K562 (cell line): ENCODE measurements around the gene MRPL10. TPM values are rescaled to one million over a fixed set of nuclear protein-coding genes. Genes with fewer than 3 reads are reported as not detected.

Source experiments
- E2F1 ChIP-seq: sonication (generic); formaldehyde crosslinking; IDR thresholded peaks from 2 replicates; pipeline ENCODE4 v1.8.1; 2023; ENCODE audit warnings: mild to moderate bottlenecking, missing genetic modification reagents, moderate library complexity
- MGA ChIP-seq: fragments of 450-650 bp; IDR thresholded peaks from 2 replicates; pipeline ENCODE4 v1.6.1; 2016; ENCODE audit warnings: mild to moderate bottlenecking, moderate library complexity
- NCOA1 ChIP-seq: fragments of 450-650 bp; IDR thresholded peaks from 2 replicates; pipeline ENCODE4 v1.6.1; 2016; ENCODE audit warnings: low read depth
- PTBP1 ChIP-seq: fragments of 200-400 bp; formaldehyde crosslinking; IDR thresholded peaks from 2 replicates; pipeline ENCODE4 v1.6.1; 2017; ENCODE audit warnings: low read depth, low read length
- SREBF1 ChIP-seq: fragments of 150-350 bp; IDR thresholded peaks from 2 replicates; pipeline ENCODE4 v1.6.1; 2014; ENCODE audit warnings: antibody characterized with exemption, low read depth, low read length, borderline replicate concordance
- TRIM24 ChIP-seq, 2 experiments: fragments of 450-650 bp; IDR thresholded peaks; 2 replicates each; pipeline ENCODE4 v1.6.1; 2016
- ZBTB26 ChIP-seq: fragments of 450-650 bp; formaldehyde crosslinking; IDR thresholded peaks from 2 replicates; pipeline ENCODE4 v1.4.0; 2022; ENCODE audit warnings: missing genetic modification characterization
- ZNF224 ChIP-seq: sonication (generic); formaldehyde crosslinking; IDR thresholded peaks from 2 replicates; pipeline ENCODE4 v1.8.0; 2022; ENCODE audit warnings: mild to moderate bottlenecking, missing genetic modification reagents
- ZNF398 ChIP-seq: fragments of 250-450 bp; sonication (Bioruptor Pico); IDR thresholded peaks from 2 replicates; pipeline ENCODE4 v1.8.0; 2021; ENCODE audit warnings: moderate library complexity, mild to moderate bottlenecking, inconsistent platforms
- polyA plus RNA-seq, 8 experiments: library from polyadenylated mRNA; depleted of rRNA in 4 of 8; stranded (reverse) in 5 of 8; unstranded in 3 of 8; fragments of >200 nt; fragmentation: Nextera tagmentation in 2 of 8; fragmentation: Illumina TruSeq in 1 of 8; extraction: Ambion mirVana in 2 of 8; extraction: Trizol in 1 of 8; gene quantifications; 2 replicates each; pipeline versions ENCODE4 v1.2.1 to v1.2.3, GENCODE V29; 2011 to 2014; ENCODE audit warnings: inconsistent platforms in 1 of 8, missing spikeins in 1 of 8
- total RNA-seq, 7 experiments: library from RNA; depleted of rRNA in 6 of 7; stranded (reverse); fragments of >200 nt in 6 of 7; fragmentation: Illumina TruSeq in 2 of 7; extraction: Trizol in 2 of 7; gene quantifications; 2 replicates each; pipeline versions ENCODE4 v1.2.1 to v1.2.3, GENCODE V29; 2011 to 2021; ENCODE audit warnings: low replicate concordance in 1 of 7

The MRPL10 gene
- total and polyA plus RNA-seq, 9 of the 15 experiments (the other 6 are each of a cell fraction or from before 2014, with no cell fraction given) = 27.8 to 105 (median 67.3) TPM

- TF ChIP-seq ZBTB26 (CRISPR knock-in tag) = no peak
- no peak for TF ChIP-seq TRIM24 (IDR thresholded peaks at IDR 0.05)
- no peak for TF ChIP-seq E2F1 (CRISPR knock-in tag)
- no peak for TF ChIP-seq SREBF1
- no peak for TF ChIP-seq ZNF398
- TF ChIP-seq MGA = peak; percentile 61; the same call in 1 of the 2 replicates
- TF ChIP-seq PTBP1 = no peak
- TF ChIP-seq NCOA1 = no peak
- no peak for TF ChIP-seq ZNF224 (CRISPR knock-in tag)
These were observed 19.6 kb upstream of the MRPL10 start, which contains the start of gene SP6 (continued) for GRCh38 chr17:47850692-47851573.
